Measurements from ENCODE around the gene DBN1.
"Not testable (repeated sequence)": the region's sequence is repeated elsewhere in the genome, so short reads cannot be mapped to it uniquely, and the experiment has no call there.

DBN1 gene

GRCh38 chr5:177490992-177491391 is 17.6 kb upstream of the DBN1 start:
- no peak for DNase-seq

- DNase-seq = no peak
These were observed 17.0 kb upstream of the DBN1 start for GRCh38 chr5:177490311-177490991.

- no peak for DNase-seq
These were observed 15.8 kb upstream of the DBN1 start for GRCh38 chr5:177489119-177489716.

- no peak for DNase-seq
These were observed 14.5 kb upstream of the DBN1 start for GRCh38 chr5:177487975-177488374.

GRCh38 chr5:177487144-177487543 is 13.7 kb upstream of the DBN1 start:
- no peak for DNase-seq

- no peak for DNase-seq
These were observed 12.8 kb upstream of the DBN1 start for GRCh38 chr5:177486256-177486655.

- not testable (repeated sequence) for DNase-seq
These were observed 12.3 kb upstream of the DBN1 start for GRCh38 chr5:177485753-177486152.

- DNase-seq = no peak
These were observed 11.6 kb upstream of the DBN1 start for GRCh38 chr5:177484902-177485549.

GRCh38 chr5:177483994-177484901 is 10.8 kb upstream of the DBN1 start:
- DNase-seq = no peak

GRCh38 chr5:177483042-177483441 is 9.6 kb upstream of the DBN1 start:
- no peak for DNase-seq

- no peak for DNase-seq
These were observed 8.9 kb upstream of the DBN1 start for GRCh38 chr5:177482359-177482795.

GRCh38 chr5:177479774-177480173 is 6.3 kb upstream of the DBN1 start:
- DNase-seq = no peak

- DNase-seq = no peak
These were observed 5.5 kb upstream of the DBN1 start for GRCh38 chr5:177478711-177479646.

GRCh38 chr5:177477701-177478477 is 4.5 kb upstream of the DBN1 start:
- no peak for DNase-seq

- no peak for DNase-seq
These were observed 3.2 kb upstream of the DBN1 start for GRCh38 chr5:177476531-177477233.

GRCh38 chr5:177475563-177476427 is 2.4 kb upstream of the DBN1 start:
- no peak for DNase-seq

- DNase-seq = no peak
These were observed 1.6 kb upstream of the DBN1 start for GRCh38 chr5:177474846-177475562.

GRCh38 chr5:177474002-177474476 is 605 bp upstream of the DBN1 start:
- DNase-seq = no peak

All from islet precursor cell (in vitro differentiated cells).